SK-N-SH (cell line): ENCODE measurements around the gene SLC25A17. TPM values are rescaled to one million over a fixed set of nuclear protein-coding genes. Genes with fewer than 3 reads are reported as not detected.
"Not testable (repeated sequence)": the region's sequence is repeated elsewhere in the genome, so short reads cannot be mapped to it uniquely, and the experiment has no call there.

Experiments
- CTCF ChIA-PET: fragments of 300-600, 350-600 bp; formaldehyde crosslinking; extraction: SDS; loops from one replicate; lab custom pipeline; 2021; lab: Yijun Ruan, JAX
- POLR2A ChIA-PET: fragments of 350-600 bp; sonication (Branson Sonifier 250); formaldehyde crosslinking; extraction: SDS; loops from one replicate; lab custom pipeline; 2020; ENCODE audit warnings: antibody characterized with exemption, inconsistent platforms; lab: Yijun Ruan, JAX
- DNase-seq: peaks from one replicate; pipeline ENCODE4 v3.0.0; 2012
- H2AFZ ChIP-seq: fragments of 200-600 bp; sonication (generic); 2 replicates; pipeline ENCODE4 v1.8.1; 2016; ENCODE audit warnings: antibody characterized with exemption, mild to moderate bottlenecking, low read depth
- H3F3A ChIP-seq: fragments of 200-600 bp; sonication (generic); replicated peaks from 2 replicates; pipeline ENCODE3; 2016; ENCODE audit warnings: antibody characterized with exemption, mild to moderate bottlenecking; ENCODE audit not compliant: insufficient read depth
- H3K27ac ChIP-seq, 2 experiments: fragments of 200-500 bp in 1 of 2; fragments of 200-600 bp in 1 of 2; sonication (Bioruptor generic) in 1 of 2; sonication (generic), shearing (Covaris generic) in 1 of 2; 2 replicates each; pipeline versions ENCODE4 v1.5.1 to v1.6.1; 2014 to 2016; ENCODE audit warnings: low read depth in 2 of 2, inconsistent platforms in 1 of 2, low read length in 1 of 2, mild to moderate bottlenecking in 1 of 2, mixed read lengths in 1 of 2
- H3K27me3 ChIP-seq: fragments of 200-600 bp; sonication (generic), shearing (Covaris generic); 2 replicates; pipeline ENCODE4 v1.6.1; 2016; ENCODE audit warnings: mixed run types; ENCODE audit not compliant: insufficient read depth
- H3K36me3 ChIP-seq, 2 experiments: fragments of 200-500 bp in 1 of 2; fragments of 200-600 bp in 1 of 2; sonication (Bioruptor generic) in 1 of 2; sonication (generic) in 1 of 2; replicated peaks in 1 of 2; 2 replicates each; pipeline versions ENCODE3 to v1.5.1; 2014 to 2016; ENCODE audit warnings: low read length in 1 of 2, mild to moderate bottlenecking in 1 of 2; ENCODE audit not compliant: insufficient read depth in 2 of 2, control insufficient read depth in 1 of 2
- H3K4me1 ChIP-seq, 2 experiments: fragments of 200-500 bp in 1 of 2; fragments of 200-600 bp in 1 of 2; sonication (Bioruptor generic) in 1 of 2; sonication (generic), shearing (Covaris generic) in 1 of 2; 2 replicates each; pipeline versions ENCODE4 v1.5.1 to v1.6.1; 2014 to 2016; ENCODE audit warnings: low read depth in 1 of 2, low read length in 1 of 2, mixed run types in 1 of 2; ENCODE audit not compliant: insufficient read depth in 2 of 2, control insufficient read depth in 1 of 2
- H3K4me2 ChIP-seq: fragments of 200-600 bp; sonication (generic), shearing (Covaris generic); 2 replicates; pipeline ENCODE4 v1.6.1; 2017; ENCODE audit warnings: mixed run types
- H3K4me3 ChIP-seq, 2 experiments: fragments of 200-500 bp in 1 of 2; fragments of 200-600 bp in 1 of 2; sonication (Bioruptor generic) in 1 of 2; sonication (generic), shearing (Covaris generic) in 1 of 2; 2 replicates each; pipeline versions ENCODE4 v1.5.1 to v1.8.1; 2014 to 2016; ENCODE audit warnings: low read depth in 2 of 2, inconsistent platforms in 1 of 2, low read length in 1 of 2, mild to moderate bottlenecking in 1 of 2, mixed read lengths in 1 of 2, moderate library complexity in 1 of 2
- H3K79me2 ChIP-seq: fragments of 200-600 bp; sonication (generic); 2 replicates; pipeline ENCODE4 v1.8.1; 2017; ENCODE audit warnings: mild to moderate bottlenecking; ENCODE audit not compliant: insufficient read depth
- H3K9ac ChIP-seq: fragments of 200-600 bp; sonication (generic); 2 replicates; pipeline ENCODE4 v1.6.1; 2017; ENCODE audit warnings: mixed run types
- H3K9me2 ChIP-seq: fragments of 200-600 bp; sonication (generic); 2 replicates; pipeline ENCODE4 v1.6.1; 2017; ENCODE audit warnings: mixed run types
- H3K9me3 ChIP-seq: fragments of 200-600 bp; sonication (generic); 2 replicates; pipeline ENCODE4 v1.6.1; 2017; ENCODE audit warnings: mixed run types, mild to moderate bottlenecking, moderate library complexity
- H4K20me1 ChIP-seq: fragments of 200-600 bp; sonication (generic); 2 replicates; pipeline ENCODE4 v1.6.1; 2017; ENCODE audit warnings: mild to moderate bottlenecking, mixed run types; ENCODE audit not compliant: insufficient read depth
- GABPA ChIP-seq: IDR thresholded peaks from 2 replicates; pipeline ENCODE4 v1.4.0; 2012; ENCODE audit warnings: low read depth, mild to moderate bottlenecking
- MXI1 ChIP-seq: IDR thresholded peaks from 2 replicates; pipeline ENCODE4 v1.6.1; 2012; ENCODE audit warnings: mild to moderate bottlenecking, low read depth, low read length, improper control_type of control experiment
- REST ChIP-seq: IDR thresholded peaks from 2 replicates; pipeline ENCODE4 v1.6.1; 2012; ENCODE audit warnings: mild to moderate bottlenecking, low read depth, low read length, moderate library complexity
- RXRA ChIP-seq: IDR thresholded peaks from 2 replicates; pipeline ENCODE4 v1.4.0; 2012; ENCODE audit warnings: low read depth, mild to moderate bottlenecking, borderline replicate concordance
- SIN3A ChIP-seq: IDR thresholded peaks from 2 replicates; pipeline ENCODE4 v1.6.1; 2012; ENCODE audit warnings: low read depth, mild to moderate bottlenecking, low read length, moderate library complexity, borderline replicate concordance
- USF1 ChIP-seq: IDR thresholded peaks from 2 replicates; pipeline ENCODE4 v1.4.0; 2012; ENCODE audit warnings: low read depth, borderline replicate concordance
- WGBS: methylation state at CpG from one replicate; pipeline ENCODE4 v1.1.6; 2017; ENCODE audit warnings: low lambda C conversion rate; 5-methylcytosine and 5-hydroxymethylcytosine counted together
- polyA plus RNA-seq, 3 experiments: library from polyadenylated mRNA; depleted of rRNA; stranded (reverse); fragments of >200 nt; gene quantifications; 2 replicates each; pipeline ENCODE4 v1.2.3, GENCODE V29; 2012
- TF ChIP-seq, protein P1 (sequence below): fragments of 200-600 bp; sonication (generic); IDR thresholded peaks from 2 replicates; pipeline ENCODE4 v1.6.1; 2017; ENCODE audit warnings: antibody characterized with exemption, mild to moderate bottlenecking, moderate library complexity

The SLC25A17 gene
- polyA plus RNA-seq, 1 of the 3 experiments (the other 2 are of a cell fraction), result 11.1 TPM

- H3K4me2 ChIP-seq, result no peak overlapping the region
- H3K27me3 ChIP-seq, result no peaks in the 10 kb centered on the region
- peaks cover 23 to 54% of the 10 kb centered on the region in 2 experiments for H3K36me3 ChIP-seq
- H3K9me3 ChIP-seq, result no peaks in the 10 kb centered on the region
- no peaks in the 10 kb centered on the region for H4K20me1 ChIP-seq
- WGBS, result 97% methylated on average over 7 of the region's 7 CpGs
- H3K9me2 ChIP-seq, result no peaks in the 10 kb centered on the region
- H2AFZ ChIP-seq, result no peak overlapping the region
- H3F3A ChIP-seq, result no peaks in the 10 kb centered on the region
- H3K4me3 ChIP-seq, result no peak overlapping the region
- TF ChIP-seq SIN3A, result no peak
- TF ChIP-seq REST, result no peak
- DNase-seq, result no peak
- H3K79me2 ChIP-seq, result no peaks in the 10 kb centered on the region
- POLR2A ChIA-PET, result no interaction called here
- CTCF ChIA-PET, result no interaction called here
- no peak overlapping the region for H3K27ac ChIP-seq
- H3K4me1 ChIP-seq, result no peaks in the 10 kb centered on the region; a peak in 1 of 4 replicates
- H3K9ac ChIP-seq, result no peak overlapping the region
Measured at GRCh38 chr22:40826984-40827741, 8.0 kb upstream of the SLC25A17 start.

DNA sequence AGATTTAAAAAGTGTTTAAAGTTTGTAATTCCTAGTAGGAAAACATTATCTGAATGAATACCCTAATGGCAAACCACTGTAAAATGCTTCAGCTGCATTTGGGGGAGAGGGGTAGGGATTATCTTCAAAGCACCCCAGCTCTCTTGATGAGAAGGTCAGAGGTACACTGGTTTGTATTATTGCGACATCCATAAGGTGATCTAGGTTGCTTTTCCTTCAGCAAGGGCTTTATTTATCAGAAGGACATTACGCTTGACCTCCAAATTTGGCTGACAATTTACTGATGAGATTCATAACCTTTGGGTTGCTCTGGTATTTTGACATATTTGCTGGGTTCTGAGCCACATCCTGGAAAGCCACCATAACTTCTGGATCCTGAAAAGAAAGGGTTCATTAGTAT lies 7.1 kb upstream of the SLC25A17 start:
- H2AFZ ChIP-seq, H3K4me1 ChIP-seq, H3K9me3 ChIP-seq, DNase-seq, POLR2A ChIA-PET, H3K4me3 ChIP-seq, H3F3A ChIP-seq, H3K4me2 ChIP-seq, H3K9me2 ChIP-seq, H3K27ac ChIP-seq, H4K20me1 ChIP-seq, H3K9ac ChIP-seq, H3K79me2 ChIP-seq, CTCF ChIA-PET, H3K27me3 ChIP-seq: not testable (repeated sequence)
- no CpG with 5 or more reads among the region's 2 CpGs for WGBS
- H3K36me3 ChIP-seq, result peaks cover 23 to 49% of the 10 kb centered on the region in 2 experiments

GRCh38 chr22:40823426-40823825 lies 4.3 kb upstream of the SLC25A17 start:
- Histone ChIP-seq H3K79me2 (peaks cover 7% of the 10 kb centered on the region), H3K9me3 (no peaks in the 10 kb centered on the region), H3K27me3 (no peaks in the 10 kb centered on the region), H3K9me2 (no peaks in the 10 kb centered on the region), H3K9ac (no peak overlapping the region), H3K27ac (no peak overlapping the region), H3K4me2 (no peak overlapping the region), H3F3A (peaks cover 5% of the 10 kb centered on the region), H4K20me1 (no peaks in the 10 kb centered on the region), H3K4me1 (no peaks in the 10 kb centered on the region; a peak in 2 of 4 replicates), H2AFZ (no peak overlapping the region), H3K36me3 (peaks cover 12 to 26% of the 10 kb centered on the region in 2 experiments), H3K4me3 (no peak overlapping the region)
- DNase-seq, result no peak
- CTCF ChIA-PET, result interaction anchor here (0.6 kb wide), 1 partner anchor 12 kb away, joined by 3 read pairs; no protein-coding TSS in a partner anchor
- POLR2A ChIA-PET, result no interaction called here
- TF ChIP-seq MXI1 (no peak), GABPA (no peak), USF1 (no peak), RXRA (no peak)
- TF ChIP-seq, protein P1, sequence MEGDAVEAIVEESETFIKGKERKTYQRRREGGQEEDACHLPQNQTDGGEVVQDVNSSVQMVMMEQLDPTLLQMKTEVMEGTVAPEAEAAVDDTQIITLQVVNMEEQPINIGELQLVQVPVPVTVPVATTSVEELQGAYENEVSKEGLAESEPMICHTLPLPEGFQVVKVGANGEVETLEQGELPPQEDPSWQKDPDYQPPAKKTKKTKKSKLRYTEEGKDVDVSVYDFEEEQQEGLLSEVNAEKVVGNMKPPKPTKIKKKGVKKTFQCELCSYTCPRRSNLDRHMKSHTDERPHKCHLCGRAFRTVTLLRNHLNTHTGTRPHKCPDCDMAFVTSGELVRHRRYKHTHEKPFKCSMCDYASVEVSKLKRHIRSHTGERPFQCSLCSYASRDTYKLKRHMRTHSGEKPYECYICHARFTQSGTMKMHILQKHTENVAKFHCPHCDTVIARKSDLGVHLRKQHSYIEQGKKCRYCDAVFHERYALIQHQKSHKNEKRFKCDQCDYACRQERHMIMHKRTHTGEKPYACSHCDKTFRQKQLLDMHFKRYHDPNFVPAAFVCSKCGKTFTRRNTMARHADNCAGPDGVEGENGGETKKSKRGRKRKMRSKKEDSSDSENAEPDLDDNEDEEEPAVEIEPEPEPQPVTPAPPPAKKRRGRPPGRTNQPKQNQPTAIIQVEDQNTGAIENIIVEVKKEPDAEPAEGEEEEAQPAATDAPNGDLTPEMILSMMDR, result no peak
- WGBS, result 100% methylated on average over 1 of the region's 1 CpG
